ELF-1 (cell line): ENCODE measurements around the gene TCEANC.
"Not testable (repeated sequence)": the region's sequence is repeated elsewhere in the genome, so short reads cannot be mapped to it uniquely, and the experiment has no call there.

Experiments
- DNase-seq: peaks from one replicate; pipeline ENCODE4 v3.0.0-alpha.2; 2016; ENCODE audit warnings: low read depth, low spot score

The TCEANC gene, protein sequence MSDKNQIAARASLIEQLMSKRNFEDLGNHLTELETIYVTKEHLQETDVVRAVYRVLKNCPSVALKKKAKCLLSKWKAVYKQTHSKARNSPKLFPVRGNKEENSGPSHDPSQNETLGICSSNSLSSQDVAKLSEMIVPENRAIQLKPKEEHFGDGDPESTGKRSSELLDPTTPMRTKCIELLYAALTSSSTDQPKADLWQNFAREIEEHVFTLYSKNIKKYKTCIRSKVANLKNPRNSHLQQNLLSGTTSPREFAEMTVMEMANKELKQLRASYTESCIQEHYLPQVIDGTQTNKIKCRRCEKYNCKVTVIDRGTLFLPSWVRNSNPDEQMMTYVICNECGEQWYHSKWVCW

DNA sequence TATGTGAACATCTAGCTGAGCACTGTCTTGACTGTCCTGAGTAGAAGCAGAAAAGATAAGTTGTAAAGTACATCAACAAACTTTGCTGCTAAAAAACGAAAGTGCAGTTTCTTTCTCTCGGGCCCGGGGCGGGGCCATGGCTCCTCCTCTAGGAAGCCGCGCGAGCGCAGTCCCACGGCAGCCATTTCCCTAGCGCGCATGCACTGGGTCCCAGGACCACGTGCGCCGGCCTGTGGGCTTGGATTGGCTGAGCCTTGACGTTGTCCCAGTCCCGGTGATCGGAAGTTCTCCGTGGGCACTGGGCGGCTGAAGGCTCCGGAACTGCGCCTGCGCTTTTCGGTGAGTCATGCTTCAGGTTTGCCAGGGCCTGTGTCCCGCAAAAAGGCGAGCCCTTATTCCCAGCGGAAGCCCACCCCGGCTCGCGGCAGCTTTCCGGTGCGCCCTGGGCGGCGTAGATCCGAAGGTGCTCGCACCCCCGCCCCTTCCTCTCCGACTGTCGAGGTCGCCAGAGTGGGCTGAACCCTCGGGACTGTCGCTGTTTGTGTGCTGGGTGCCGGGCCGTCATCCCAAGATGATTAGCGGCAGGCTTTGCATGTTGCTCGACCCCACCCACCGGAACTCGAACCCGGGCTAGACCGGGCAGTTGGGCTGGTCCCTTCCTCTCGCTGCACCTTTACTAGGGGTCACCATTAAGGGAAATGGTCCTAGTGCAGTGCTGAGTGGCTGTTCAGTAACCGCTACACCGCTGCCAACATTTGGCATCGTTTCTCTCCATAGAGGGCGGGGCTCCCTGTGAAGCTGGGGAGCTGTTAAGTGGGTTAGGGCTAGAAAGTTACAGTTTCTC is at the start of gene TCEANC:
Gene TCEANC, plus strand, starts transcription at position 292 of the 844 bp plus-strand sequence. CDS start 9,368 bp downstream, outside the sequence.
- peak; percentile 99 for DNase-seq

DNA sequence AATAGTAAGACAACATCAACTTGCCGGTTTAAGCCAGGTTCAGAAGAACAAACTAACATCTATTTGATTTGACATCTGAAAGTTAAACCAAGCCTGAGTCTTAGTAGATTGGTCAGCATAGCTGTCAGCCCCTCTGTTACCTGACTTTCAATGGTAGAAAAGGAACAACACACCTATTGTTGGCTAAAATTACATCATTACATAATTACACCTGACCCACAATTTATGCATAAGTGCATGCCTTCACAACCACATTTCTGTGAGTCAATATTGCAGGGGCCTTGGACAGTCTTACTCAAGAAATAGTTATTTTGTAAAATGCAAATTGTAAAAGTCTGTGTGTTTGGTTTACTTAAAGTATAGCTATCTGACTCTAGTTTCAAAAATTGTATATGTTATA is 47.3 kb upstream of the TCEANC start:
- no peak for DNase-seq

DNA sequence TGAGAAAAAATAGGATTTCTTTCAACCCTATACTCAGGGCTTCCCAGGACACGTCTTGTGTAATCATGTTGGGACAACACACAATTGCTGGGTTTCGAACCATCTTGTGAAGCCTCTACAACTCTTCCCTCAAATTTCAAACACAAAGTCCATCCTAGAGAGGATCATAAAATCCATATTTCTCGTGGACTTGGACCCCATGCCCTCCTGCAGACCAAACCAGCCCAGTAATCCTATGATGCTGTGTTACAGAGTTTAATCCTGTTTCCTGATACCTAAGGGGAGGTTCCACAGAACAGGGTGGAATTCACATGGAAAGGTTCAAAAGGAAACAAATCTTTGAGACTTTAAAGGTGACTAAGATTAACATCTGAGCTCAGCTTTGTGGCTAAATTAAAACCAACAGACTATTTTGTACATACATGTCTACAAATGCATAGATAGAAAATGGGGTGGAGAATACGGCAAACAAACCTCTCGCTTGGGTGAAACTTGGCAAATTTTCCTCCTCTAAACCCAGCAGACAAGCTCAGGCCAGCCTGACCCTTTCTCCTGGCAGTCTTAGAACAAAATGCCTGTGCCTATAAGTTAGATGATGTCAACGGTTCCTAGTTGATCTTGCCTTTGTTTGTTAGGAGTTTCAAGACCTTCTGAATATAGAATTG is 45.5 kb upstream of the TCEANC start:
- no peak for DNase-seq

DNA sequence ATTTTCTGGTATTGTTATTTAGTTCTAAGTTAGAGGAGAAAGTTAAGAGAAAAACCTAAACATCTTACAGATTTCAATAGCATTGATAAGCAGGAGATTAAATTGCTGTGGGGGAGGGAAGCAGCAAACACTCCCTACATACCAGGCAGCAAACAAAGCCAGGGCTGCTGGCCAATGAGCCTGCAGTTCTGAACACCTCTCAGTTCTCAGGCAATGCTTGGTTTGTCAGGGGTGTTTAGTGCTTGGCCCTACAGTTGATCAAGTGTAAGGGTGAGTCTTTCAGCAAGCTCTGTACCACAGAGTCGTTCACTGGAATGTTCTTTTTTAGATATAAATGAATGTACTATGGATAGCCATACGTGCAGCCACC is 45.0 kb upstream of the TCEANC start:
- peak; percentile 52 for DNase-seq

DNA sequence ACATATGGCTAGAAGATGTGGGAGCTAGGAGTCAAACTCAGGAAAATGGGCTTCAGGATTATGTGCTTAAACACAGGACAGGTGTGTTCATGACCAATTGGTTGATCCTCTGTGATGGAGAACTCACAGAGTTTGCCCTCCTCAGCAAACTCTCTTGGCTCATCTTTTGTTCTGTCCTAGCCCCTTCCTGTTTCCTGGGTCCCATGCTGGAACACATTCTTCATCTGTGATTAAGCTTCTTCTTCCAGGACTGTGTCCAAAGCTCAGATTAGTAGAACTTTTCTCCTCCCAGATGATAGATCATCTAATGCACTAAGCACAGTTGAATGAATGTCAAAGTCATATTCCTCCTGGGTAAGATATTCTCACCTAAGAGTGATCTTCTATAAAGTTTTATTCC is 38.8 kb upstream of the TCEANC start:
- DNase-seq = no peak

DNA sequence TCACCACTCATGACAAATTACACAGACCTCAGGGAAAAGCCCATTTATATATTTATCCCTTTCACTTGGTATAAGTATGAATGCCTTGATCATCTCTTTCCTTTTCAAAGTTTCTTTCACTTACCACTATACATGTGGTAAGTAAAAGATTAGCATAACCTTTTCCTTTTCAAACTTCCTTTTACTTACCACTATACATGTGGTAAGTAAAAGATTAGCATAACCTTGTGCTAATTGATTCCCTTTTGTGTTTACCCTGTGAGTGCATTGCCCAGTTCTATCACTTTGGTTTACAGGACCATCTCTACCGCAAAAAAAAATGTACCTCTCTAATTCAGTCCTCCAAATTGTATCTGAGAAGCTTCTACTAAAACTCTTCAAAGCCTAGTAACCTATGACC is 32.7 kb upstream of the TCEANC start:
- DNase-seq = no peak

DNA sequence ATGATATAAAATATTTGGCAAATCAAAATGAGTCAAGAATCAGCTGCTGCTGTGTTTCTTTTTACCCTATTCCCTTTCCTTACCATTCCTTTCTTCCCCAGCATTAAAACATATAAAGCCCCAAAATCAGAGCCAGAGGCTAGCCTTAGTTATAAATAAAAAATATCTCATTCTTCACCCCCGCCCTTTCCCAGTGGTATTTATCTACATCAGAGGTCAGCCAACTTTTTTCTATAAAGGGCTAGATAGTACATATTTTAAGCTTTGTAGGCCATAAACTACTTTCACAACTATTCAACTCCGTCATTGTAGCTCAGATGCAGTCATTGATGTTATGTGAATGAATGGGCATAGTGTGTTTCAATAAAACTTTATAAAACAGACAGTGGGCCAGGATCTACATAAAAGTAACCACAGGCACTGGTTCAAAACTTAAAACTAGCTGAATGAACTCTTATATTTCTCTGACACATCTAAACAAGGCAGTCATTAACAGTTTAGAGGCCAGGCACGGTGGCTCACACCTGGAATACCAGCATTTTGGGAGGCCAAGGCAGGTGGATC is 30.5 kb upstream of the TCEANC start:
- no peak for DNase-seq

DNA sequence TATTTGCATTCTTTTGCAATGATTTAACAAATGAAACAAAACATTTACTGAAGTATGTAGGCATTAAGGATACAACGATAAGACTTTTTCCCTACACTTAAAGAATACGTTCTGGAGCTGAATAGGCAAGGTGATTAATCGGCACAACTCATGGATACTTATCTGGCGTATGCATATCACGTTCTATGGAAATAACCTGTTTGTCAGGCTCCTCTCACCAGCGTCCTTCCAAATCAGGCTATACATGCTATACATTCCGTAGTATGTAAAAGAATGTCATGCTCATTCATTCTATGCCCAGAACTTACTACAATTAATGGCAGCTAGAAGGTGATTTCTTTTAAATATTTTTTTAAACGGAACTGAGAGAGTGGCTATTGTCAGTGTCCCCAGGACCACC is 25.6 kb upstream of the TCEANC start:
- no peak for DNase-seq

DNA sequence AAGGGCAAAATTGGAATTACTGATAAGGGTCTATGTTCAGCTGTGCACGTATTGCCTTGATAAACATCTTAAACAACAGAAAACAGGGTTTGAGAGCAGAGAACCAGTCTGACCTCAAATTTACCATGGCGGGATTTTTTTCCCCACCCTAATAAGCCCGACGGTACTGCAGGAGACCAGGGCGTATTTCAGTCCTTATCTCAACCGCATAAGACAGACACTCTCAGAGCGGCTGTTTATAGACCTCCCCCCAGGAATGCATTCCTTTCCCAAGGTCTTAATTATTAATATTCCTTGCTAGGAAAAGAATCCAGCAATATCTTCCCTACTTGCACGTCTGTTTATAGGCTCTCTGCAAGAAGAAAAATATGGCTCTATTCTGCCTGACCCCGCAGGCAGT is 15.7 kb upstream of the TCEANC start:
- DNase-seq = not testable (repeated sequence)

DNA sequence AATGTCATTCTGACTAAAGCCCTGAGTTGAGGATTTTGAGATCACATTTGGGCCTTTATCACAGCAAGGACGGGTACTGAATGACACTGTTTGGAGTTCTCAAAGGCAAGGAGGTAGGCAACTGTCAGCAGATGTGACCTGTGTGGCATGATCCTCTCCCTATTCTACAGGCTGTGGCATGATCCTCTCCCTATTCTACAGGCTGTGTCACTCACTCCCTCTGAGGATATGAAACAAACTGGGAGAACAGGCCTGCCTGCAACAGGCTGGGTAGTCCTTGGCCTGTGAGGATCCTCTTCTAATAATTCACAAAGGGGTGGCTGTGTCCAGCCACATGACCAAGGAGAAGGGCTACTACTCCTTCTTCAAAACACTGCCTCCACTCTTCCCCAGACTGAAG is 14.9 kb upstream of the TCEANC start:
- no peak for DNase-seq

DNA sequence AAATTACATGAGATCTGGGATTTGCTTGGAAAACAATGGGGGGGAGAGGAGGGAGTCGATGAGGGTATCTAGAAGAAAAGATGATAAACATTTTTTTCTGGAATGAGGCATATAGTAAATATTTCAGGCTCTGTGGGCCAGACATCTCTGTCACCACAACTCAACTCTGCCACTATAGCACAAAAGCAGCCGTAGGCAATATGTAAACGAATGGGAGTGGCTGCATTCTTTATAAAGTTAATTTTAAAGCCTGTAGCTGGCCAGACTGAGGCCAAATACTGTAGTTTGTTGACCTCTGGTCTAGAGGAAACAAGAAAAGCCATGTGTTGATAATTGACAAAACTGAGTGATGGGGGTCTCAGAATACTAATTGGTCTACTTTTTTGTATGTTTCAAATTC is 14.1 kb upstream of the TCEANC start:
- DNase-seq = peak; percentile 18

DNA sequence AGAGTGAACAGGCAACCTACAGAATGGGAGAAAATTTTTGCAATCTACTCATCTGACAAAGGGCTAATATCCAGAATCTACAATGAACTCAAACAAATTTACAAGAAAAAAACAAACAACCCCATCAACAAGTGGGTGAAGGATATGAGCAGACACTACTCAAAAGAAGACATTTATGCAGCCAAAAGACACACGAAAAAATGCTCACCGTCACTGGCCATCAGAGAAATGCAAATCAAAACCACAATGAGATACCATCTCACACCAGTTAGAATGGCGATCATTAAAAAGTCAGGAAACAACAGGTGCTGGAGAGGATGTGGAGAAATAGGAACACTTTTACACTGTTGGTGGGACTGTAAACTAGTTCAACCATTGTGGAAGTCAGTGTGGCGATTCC is 11.3 kb upstream of the TCEANC start:
- DNase-seq = not testable (repeated sequence)

DNA sequence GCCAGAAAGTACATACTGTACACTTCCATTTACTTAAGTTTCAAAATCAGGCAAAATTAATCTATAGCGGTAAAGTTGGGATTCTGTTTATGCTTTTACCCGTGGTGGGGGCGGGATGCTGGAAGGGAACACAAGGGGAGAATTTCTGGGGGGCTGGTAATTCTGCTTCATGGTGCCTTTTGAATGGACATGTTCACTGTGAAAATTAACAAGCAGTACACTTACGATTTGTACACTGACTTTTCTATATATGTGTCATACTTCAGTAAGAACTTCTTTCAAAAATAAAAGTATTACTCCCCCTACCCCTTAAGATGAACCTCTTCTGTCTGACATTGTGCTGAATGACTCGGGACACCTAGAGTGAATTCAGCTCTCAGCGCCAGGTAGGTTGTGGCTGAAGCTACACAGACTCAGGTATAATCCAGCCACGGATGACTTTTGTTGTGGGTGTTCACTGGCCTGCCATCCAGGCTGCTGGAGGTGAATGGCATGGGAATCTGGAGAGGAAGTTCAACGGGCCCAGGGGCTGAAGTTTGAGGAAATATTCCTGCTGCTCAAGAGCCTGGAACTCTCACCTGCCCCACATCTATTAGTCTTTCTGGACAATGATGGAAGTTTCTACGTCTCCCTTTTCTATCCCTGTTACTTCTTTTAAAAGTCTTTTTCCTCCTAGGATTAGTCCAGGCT is 7.3 kb upstream of the TCEANC start:
- no peak for DNase-seq

DNA sequence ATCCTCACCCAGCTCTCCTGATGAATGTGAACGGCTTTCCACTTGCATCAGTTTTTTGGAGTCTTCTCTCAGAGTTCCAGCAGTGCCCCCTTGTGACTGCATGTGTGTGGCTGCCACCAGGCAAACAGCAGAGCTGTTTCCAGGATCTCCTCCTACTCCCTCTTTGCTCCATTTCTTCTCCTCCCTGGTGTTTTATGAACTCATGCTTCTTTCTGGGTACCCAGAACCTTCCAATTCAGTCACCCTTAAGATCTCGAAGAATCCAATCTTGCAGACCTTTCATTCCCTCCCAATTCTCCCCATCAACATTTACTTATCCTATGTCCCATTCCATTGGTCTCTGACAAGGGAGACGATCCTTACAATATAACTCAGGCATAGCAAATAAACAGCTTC is 6.8 kb upstream of the TCEANC start:
- DNase-seq = peak; percentile 83

DNA sequence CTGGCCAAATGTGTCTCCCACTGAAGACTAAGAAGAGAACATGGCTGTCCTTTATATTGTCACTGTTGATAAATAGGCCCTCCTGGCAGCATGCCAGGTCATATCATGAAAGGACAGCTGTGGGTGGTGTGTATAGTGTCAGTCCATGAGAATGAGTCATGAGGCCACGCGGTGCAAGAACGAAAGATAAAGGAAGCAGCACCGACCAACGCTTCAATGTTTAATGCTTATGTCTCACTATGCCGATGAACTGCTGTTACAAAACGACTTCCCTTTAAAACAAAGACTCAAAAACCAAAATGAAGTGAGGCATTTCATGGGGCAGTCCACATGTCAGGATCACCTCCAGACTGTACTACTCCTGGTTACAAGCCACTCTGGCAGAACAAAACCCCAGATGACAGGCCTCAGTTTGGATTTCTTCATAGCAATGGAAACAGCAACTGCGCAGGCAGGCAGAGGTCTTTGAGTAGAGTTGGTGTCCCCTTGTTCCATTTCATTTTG is 5.2 kb upstream of the TCEANC start:
- no peak for DNase-seq

DNA sequence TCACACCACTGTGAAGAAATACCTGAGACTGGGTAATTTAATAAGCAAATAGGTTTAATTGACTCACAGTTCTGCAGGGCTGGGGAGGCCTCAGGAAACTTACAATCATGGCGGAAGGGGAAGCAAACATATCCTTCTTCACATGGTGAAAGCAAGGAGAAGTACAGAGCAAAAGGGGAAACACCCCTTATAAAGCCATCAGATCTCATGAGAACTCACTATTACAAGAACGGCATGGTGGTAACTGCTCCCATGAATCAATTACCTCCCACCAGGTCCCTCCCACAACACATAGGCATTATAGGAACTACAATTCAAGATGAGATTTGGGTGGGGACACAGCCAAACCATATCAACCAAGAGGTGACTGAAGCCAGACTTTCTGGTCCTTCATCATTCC is 4.6 kb upstream of the TCEANC start:
- not testable (repeated sequence) for DNase-seq

DNA sequence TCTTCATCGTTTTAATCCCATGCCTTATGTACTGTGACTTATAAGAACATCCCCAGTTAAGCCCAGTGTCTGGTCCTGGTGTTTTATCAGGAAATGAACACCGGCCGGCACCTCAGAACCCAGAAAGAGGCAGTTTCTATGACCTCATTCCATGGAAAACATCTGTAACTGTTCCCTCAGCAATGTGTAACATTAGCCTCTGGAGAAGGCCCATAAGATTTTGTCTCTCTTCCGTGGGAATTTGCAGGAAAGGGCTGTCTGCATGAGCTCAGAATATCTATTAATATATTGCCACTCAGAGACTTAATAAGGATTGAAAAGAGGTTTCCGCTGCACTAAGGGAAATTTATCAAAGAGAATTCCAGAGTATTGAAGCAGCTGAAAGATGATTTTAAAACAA is 3.1 kb upstream of the TCEANC start:
- DNase-seq = no peak

DNA sequence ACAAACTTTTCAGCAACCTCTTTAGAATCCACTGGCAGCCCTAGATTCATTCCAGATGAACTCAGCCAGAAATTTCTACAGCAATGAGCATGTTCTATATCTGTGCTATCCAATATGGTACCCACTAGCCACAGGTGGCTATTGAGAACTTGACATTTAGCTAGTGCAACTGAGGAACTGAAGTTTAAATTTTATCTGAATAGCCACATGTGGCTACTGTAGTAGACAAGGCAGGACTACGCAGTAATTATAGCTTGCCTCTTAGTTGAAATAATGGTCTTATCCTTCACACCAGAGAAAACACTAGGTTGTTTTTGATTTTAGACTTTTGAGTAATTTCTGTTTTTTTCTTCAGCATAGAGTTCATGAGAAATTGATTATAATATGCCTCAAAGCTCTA is 2.6 kb upstream of the TCEANC start:
- no peak for DNase-seq

DNA sequence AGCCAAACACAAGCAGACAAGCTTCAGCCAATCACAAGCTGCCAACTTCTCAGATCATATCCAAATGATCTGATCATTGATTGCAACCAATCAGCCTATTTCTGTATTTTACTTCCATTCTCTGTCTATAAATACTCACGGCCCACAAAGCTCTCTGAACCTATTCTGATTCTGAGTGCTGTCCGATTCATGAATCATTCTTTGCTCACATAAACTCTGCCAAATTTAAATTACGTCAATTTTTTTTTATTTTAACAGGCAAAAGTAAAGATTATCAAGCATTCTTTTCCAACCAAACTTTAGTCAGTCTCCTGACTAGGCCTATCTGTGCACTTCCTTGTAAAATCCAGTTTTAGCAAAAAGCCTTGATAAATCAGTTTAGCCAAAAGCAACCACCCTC is 1.8 kb upstream of the TCEANC start:
- DNase-seq = no peak

DNA sequence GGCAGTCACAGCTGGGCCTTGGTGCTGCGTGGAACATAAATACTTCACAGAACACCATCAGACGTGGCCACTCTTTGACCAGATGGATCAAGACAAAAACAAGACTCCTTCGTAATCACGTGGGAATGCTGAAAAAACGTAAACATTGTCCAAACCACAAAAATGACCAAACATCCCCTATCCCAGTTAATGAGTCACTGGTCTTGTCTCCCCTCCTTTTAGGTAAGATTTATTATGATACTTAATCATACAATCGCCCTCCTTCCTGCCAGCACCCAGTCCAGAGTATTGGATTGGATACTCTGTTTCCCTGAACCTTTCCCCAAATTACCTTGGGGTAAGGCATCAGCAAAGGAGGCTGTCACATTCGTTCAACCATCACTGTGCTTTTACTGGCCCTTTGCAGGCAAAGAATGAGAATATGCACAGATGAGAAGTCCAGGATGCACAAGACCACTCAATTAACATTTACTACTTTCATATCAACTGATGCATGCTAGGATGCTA is 601 bp upstream of the TCEANC start:
- DNase-seq = no peak

DNA sequence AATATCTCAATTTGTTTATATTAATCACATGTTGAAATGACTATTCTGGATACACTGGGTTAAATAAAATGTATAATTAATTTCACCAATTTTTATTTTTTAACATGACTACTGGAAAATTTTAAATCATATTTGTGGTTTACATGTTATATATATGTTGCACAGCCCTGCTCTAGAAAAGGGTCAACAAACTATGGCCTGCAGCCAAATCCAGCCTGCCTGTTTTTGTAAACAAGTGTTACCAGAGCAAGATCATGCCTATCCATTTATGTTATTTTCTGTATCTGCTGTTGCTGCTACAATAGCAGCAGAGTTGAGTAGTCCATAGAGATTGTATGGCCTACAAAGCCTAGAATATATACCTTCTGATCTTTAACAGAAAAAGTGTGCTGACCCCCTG is 1.2 kb downstream of the TCEANC start:
- no peak for DNase-seq
